Astrocyte of the cerebellum (primary cell): ENCODE data around the gene KLHL2.

ENCODE experiments used
- DNase-seq: peaks from one replicate; pipeline ENCODE4 v3.0.0-alpha.2; 2011; ENCODE audit warnings: low read depth
- H3K4me3 ChIP-seq: 2 replicates; pipeline ENCODE4 v1.5.1; 2011; ENCODE audit warnings: mild to moderate bottlenecking, low read depth, low read length, moderate library complexity
- in situ Hi-C: cut with HindIII; loops from 2 replicates; pipeline ENCODE4 v1.10.0; 2017; ENCODE audit warnings: low sequenced_read_pairs
- TF ChIP-seq, protein P1 (sequence below): IDR thresholded peaks from 2 replicates; pipeline ENCODE4 v1.5.1; 2012; ENCODE audit warnings: low read length, low read depth, moderate library complexity, mild to moderate bottlenecking; ENCODE audit errors: missing control alignments

KLHL2 gene

DNA sequence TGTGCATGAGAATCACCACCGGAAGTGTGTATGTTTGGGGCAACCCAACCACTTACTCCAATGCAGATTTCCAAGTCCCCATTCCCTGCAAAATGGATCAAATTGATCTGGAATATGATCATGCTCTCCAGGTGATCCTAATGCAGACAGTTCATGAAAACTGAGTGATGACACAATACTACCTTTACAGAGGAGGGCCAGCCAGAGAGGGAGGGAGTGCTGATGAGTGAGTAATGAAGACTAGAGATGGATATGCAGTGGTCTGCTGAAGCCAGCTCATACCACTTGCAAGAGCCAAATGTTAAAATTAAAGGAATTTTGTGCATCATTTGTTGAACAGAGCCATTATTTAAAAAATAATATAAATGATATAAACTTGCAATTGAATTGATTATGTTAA, 161.2 kb downstream of the KLHL2 start:
- no peak for DNase-seq
- TF ChIP-seq, protein P1, sequence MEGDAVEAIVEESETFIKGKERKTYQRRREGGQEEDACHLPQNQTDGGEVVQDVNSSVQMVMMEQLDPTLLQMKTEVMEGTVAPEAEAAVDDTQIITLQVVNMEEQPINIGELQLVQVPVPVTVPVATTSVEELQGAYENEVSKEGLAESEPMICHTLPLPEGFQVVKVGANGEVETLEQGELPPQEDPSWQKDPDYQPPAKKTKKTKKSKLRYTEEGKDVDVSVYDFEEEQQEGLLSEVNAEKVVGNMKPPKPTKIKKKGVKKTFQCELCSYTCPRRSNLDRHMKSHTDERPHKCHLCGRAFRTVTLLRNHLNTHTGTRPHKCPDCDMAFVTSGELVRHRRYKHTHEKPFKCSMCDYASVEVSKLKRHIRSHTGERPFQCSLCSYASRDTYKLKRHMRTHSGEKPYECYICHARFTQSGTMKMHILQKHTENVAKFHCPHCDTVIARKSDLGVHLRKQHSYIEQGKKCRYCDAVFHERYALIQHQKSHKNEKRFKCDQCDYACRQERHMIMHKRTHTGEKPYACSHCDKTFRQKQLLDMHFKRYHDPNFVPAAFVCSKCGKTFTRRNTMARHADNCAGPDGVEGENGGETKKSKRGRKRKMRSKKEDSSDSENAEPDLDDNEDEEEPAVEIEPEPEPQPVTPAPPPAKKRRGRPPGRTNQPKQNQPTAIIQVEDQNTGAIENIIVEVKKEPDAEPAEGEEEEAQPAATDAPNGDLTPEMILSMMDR: no peak
- no peak overlapping the region for H3K4me3 ChIP-seq
- in situ Hi-C loops: no loop called here

DNA sequence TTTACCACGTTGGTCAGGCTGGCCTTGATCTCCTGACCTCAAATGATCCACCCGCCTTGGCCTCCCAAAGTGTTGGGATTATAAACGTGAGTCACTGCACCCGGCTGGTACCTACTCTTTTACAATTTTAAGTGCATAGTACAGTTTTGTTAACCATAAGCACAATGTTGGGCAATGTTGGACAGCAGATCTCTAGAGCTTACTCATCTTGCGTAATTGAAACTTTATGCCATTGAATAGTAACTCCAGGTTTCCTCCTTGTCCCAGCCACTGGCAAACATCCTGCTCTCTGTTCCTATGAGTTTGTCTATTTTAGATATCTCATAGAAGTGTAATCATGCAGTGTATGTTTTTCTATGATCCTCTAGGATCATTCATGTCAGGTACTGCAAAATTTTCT, 162.2 kb downstream of the KLHL2 start:
- DNase-seq: no peak
- TF ChIP-seq, protein P1: no peak
- in situ Hi-C loops: no loop called here
- no peak overlapping the region for H3K4me3 ChIP-seq

- TF ChIP-seq, protein P1: no peak
- no peak overlapping the region for H3K4me3 ChIP-seq
- DNase-seq: no peak
- in situ Hi-C loops: no loop called here
These were observed 163.2 kb downstream of the KLHL2 start for GRCh38 chr4:165370530-165370929.
